T-cell (primary cell): ENCODE data around the gene MBD3L4. TPM values are rescaled to one million over a fixed set of nuclear protein-coding genes. Genes with fewer than 3 reads are reported as not detected.
A peak's percentile ranks its signal among the peaks of the same experiment; 100 is the strongest.
"Not testable (repeated sequence)": the region's sequence is repeated elsewhere in the genome, so short reads cannot be mapped to it uniquely, and the experiment has no call there.

ENCODE experiments used
- ATAC-seq, 4 experiments: fragments of 200-7000 bp in 3 of 4; fragments of 150-1000 bp in 1 of 4; cut with Tn5 transposase; replicated peaks in 1 of 4; 1 replicate in 3 of 4; 2 replicates in 1 of 4; pipeline ENCODE4 v1.10.0; 2021; ENCODE audit warnings: moderate library complexity in 3 of 4, mild to moderate bottlenecking in 2 of 4, moderate number of reproducible peaks in 1 of 4
- CTCF ChIA-PET, 2 donors: fragments of 300-600 bp; sonication (Branson Sonifier 250); formaldehyde crosslinking; loops; one replicate each; lab custom pipeline; 2022; ENCODE audit warnings: antibody characterized with exemption in 2 of 2; lab: Charles Lee
- POLR2A ChIA-PET, 2 donors: fragments of 300-600 bp; sonication (Branson Sonifier 250); formaldehyde crosslinking; loops; one replicate each; lab custom pipeline; 2022; ENCODE audit warnings: antibody characterized with exemption in 2 of 2; lab: Charles Lee
- DNase-seq, 35 experiments: peaks; one replicate each; pipeline versions ENCODE4 v3.0.0 to v3.0.0-alpha.2; 2013 to 2023
- H3K27ac ChIP-seq: one replicate; pipeline ENCODE4 v1.5.1; 2013; ENCODE audit warnings: low read length
- H3K27me3 ChIP-seq, 2 experiments: replicated peaks in 1 of 2; 1 replicate in 1 of 2; 2 replicates in 1 of 2; pipeline versions ENCODE4 v1.6.1 to v1.7.0; 2013; ENCODE audit warnings: low read length in 1 of 2, mixed read lengths in 1 of 2; ENCODE audit not compliant: control insufficient read depth in 2 of 2, insufficient read depth in 2 of 2; ENCODE audit errors: extremely low read depth in 1 of 2
- H3K36me3 ChIP-seq, 2 donors: 1 replicate in 1 of 2; 2 replicates in 1 of 2; pipeline versions ENCODE4 v1.6.1 to v1.7.0; 2013; ENCODE audit warnings: low read length in 1 of 2; ENCODE audit not compliant: control insufficient read depth in 2 of 2, insufficient read depth in 1 of 2; ENCODE audit errors: extremely low read depth in 1 of 2
- H3K4me1 ChIP-seq, 2 experiments: 1 replicate in 1 of 2; 2 replicates in 1 of 2; pipeline versions ENCODE4 v1.6.1 to v1.7.0; 2013; ENCODE audit warnings: low read length in 2 of 2, mixed read lengths in 1 of 2; ENCODE audit not compliant: insufficient read depth in 2 of 2, control insufficient read depth in 1 of 2; ENCODE audit errors: extremely low read depth in 1 of 2
- H3K4me3 ChIP-seq, 2 donors: 1 replicate in 1 of 2; 2 replicates in 1 of 2; pipeline versions ENCODE4 v1.5.1 to v1.7.0; 2013; ENCODE audit warnings: mild to moderate bottlenecking in 2 of 2, low read length in 1 of 2, moderate library complexity in 1 of 2; ENCODE audit not compliant: control insufficient read depth in 1 of 2; ENCODE audit errors: extremely low read depth in 1 of 2
- H3K9me3 ChIP-seq: 2 replicates; pipeline ENCODE4 v1.7.0; 2013
- H3K27ac Mint-ChIP-seq, 2 donors: one replicate each; pipeline ENCODE4 v1.8.0; 2020 to 2021; ENCODE audit warnings: mild to moderate bottlenecking in 2 of 2, mixed read lengths in 2 of 2
- H3K27me3 Mint-ChIP-seq, 2 donors: one replicate each; pipeline ENCODE4 v1.8.0; 2021 to 2022; ENCODE audit warnings: mixed read lengths in 2 of 2
- H3K36me3 Mint-ChIP-seq: one replicate; pipeline ENCODE4 v1.8.0; 2021; ENCODE audit warnings: mixed read lengths
- H3K4me1 Mint-ChIP-seq, 3 donors: one replicate each; pipeline ENCODE4 v1.8.0; 2020 to 2022; ENCODE audit warnings: mixed read lengths in 3 of 3, mild to moderate bottlenecking in 1 of 3
- H3K4me3 Mint-ChIP-seq, 3 donors: one replicate each; pipeline ENCODE4 v1.8.0; 2020 to 2022; ENCODE audit warnings: mild to moderate bottlenecking in 3 of 3, mixed read lengths in 3 of 3, moderate library complexity in 3 of 3
- H3K9me3 Mint-ChIP-seq, 3 donors: one replicate each; pipeline ENCODE4 v1.8.0; 2020 to 2022; ENCODE audit warnings: mixed read lengths in 3 of 3
- whole genome bisulfite sequencing: methylation state at CpG from one replicate; pipeline ENCODE4 v1.1.5; 2013; ENCODE audit warnings: missing lambda C conversion rate; ENCODE audit not compliant: insufficient coverage; 5-methylcytosine and 5-hydroxymethylcytosine counted together
- total RNA-seq, 35 experiments: library from RNA in 6 of 35; stranded (reverse) in 6 of 35; fragments of 120-200 nt in 1 of 35; gene quantifications; one replicate each; pipeline versions ENCODE4 v1.2.1 to v1.2.4 and lab custom pipeline; 2013 to 2026

MBD3L4 gene
- total RNA-seq, 5 donors from 2014 or later (not counting 1 experiment from before 2014, with no cell fraction given): not detected

- H3K27ac Mint-ChIP-seq, H3K27me3 ChIP-seq, H3K4me3 Mint-ChIP-seq, DNase-seq, H3K9me3 Mint-ChIP-seq, H3K27me3 Mint-ChIP-seq, H3K4me3 ChIP-seq, CTCF ChIA-PET, H3K36me3 Mint-ChIP-seq, ATAC-seq, H3K27ac ChIP-seq, H3K9me3 ChIP-seq: not testable (repeated sequence)
- peaks cover 5 to 25% (median 23%) of the 10 kb centered on the region in 3 donors for H3K4me1 Mint-ChIP-seq
- peaks cover 6 to 20% of the 10 kb centered on the region in 2 experiments for H3K4me1 ChIP-seq
- H3K36me3 ChIP-seq: peaks cover 0 to 12% of the 10 kb centered on the region in 2 donors
- WGBS: 95% methylated on average over 4 of the region's 13 CpGs
- POLR2A ChIA-PET: interaction anchor here in 1 of 2 donors (0.9 kb wide), 1 partner anchor 1529 kb away, joined by 3 read pairs; no protein-coding TSS in a partner anchor
Observed at GRCh38 chr19:7067122-7067521, 27.1 kb upstream of the MBD3L4 start.

DNA sequence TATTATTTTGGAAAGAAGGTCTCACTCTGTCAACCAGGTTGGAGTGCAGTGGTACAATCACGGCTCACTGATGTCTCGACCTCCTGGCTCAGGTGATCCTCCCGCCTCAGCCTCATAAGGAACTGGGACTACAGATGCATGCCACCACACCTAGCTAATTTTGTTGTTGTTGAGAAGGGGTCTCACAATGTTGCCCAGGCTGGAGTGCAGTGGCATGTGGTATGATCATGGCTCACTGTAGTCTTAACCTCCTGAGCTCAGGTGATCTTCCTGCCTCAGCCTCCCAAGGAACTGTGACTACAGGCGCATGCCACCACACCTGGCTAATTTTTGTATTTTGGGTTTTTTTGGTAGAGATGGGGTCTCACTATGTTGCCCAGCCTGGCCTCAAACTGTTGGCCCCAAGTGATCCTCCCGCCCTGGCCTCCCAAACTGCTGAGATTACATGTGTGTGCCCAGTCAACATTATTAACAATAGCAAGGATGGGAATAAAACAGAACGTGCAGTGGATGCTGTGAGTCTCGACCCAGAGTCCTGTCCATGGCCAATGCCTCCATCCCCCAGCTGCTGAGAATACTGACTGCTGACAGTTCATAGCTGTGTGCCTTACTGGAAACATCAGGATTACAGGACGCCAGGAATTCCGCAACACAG lies 23.9 kb upstream of the MBD3L4 start:
- ChIA-PET CTCF (interaction anchor here in 1 of 2 donors (0.6 kb wide), 1 partner anchor 857 kb away, joined by 3 read pairs; the partner anchor contains the start of gene SNAPC2), POLR2A (interaction anchor here in 1 of 2 donors (0.6 kb wide), 1 partner anchor 527 kb away, joined by 4 read pairs; no protein-coding TSS in a partner anchor)
- H3K27ac Mint-ChIP-seq: no peak overlapping the region
- Histone ChIP-seq H3K9me3 (no peaks in the 10 kb centered on the region), H3K27ac (no peak overlapping the region), H3K27me3 (no peaks in the 10 kb centered on the region), H3K4me3 (no peak overlapping the region), H3K4me1 (peaks cover 0 to 6% of the 10 kb centered on the region in 2 experiments), H3K36me3 (no peaks in the 10 kb centered on the region)
- DNase-seq (no peak), ATAC-seq (peak in 1 of 4 experiments; percentile 29)
- H3K4me1 Mint-ChIP-seq: peaks cover 0 to 2% (median 2%) of the 10 kb centered on the region in 3 donors
- no peaks in the 10 kb centered on the region for H3K36me3 Mint-ChIP-seq
- H3K27me3 Mint-ChIP-seq: no peaks in the 10 kb centered on the region
- WGBS: 95% methylated on average over 5 of the region's 9 CpGs
- no peaks in the 10 kb centered on the region for H3K9me3 Mint-ChIP-seq
- H3K4me3 Mint-ChIP-seq: no peak overlapping the region

DNA sequence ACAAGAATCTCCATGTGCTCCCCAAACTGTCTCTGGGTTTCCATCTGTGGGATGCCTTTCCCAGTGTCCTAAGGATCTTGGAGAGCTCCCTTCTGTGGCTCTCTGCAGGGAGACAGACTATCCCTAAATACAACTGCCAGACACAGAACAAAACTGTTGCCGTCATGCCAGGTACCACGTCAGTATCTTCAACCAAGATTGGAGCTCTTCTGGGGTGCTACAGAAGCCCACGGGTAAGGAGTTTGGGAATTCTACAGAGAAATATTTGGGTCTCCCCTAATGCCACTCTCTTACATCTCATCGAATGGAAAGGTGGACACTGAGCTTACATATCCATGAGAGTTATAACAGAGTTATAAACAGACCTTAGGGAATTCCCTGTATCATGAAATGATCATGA lies 23.4 kb upstream of the MBD3L4 start:
- no CpG with 5 or more reads among the region's 4 CpGs for WGBS
- no peaks in the 10 kb centered on the region for H3K27me3 Mint-ChIP-seq
- CTCF ChIA-PET: interaction anchor here in 1 of 2 donors (0.6 kb wide), 1 partner anchor 857 kb away, joined by 3 read pairs; the partner anchor contains the start of gene SNAPC2

GRCh38 chr19:7059977-7060376 lies 20.0 kb upstream of the MBD3L4 start:
- H3K27me3 ChIP-seq, DNase-seq, H3K9me3 Mint-ChIP-seq, H3K9me3 ChIP-seq, H3K36me3 Mint-ChIP-seq, H3K4me3 ChIP-seq, H3K4me3 Mint-ChIP-seq, H3K4me1 Mint-ChIP-seq, H3K27me3 Mint-ChIP-seq, H3K27ac Mint-ChIP-seq, H3K4me1 ChIP-seq, POLR2A ChIA-PET, H3K36me3 ChIP-seq, H3K27ac ChIP-seq, CTCF ChIA-PET: not testable (repeated sequence)
- ATAC-seq: peak in 3 of 4 experiments; percentile 27 to 53 (median 38)
- WGBS: no CpG with 5 or more reads among the region's 2 CpGs

More for the DNA sequence above, 23.4 kb upstream of the MBD3L4 start:
- Histone ChIP-seq H3K4me3 (no peak overlapping the region), H3K27ac (no peak overlapping the region), H3K9me3 (no peaks in the 10 kb centered on the region), H3K36me3 (no peaks in the 10 kb centered on the region), H3K4me1 (peaks cover 0 to under 1% of the 10 kb centered on the region in 2 experiments), H3K27me3 (no peaks in the 10 kb centered on the region)
- no peaks in the 10 kb centered on the region for H3K9me3 Mint-ChIP-seq
- no peaks in the 10 kb centered on the region for H3K4me1 Mint-ChIP-seq
- DNase-seq: no peak
- ATAC-seq: no peak
- H3K27ac Mint-ChIP-seq: no peak overlapping the region
- H3K4me3 Mint-ChIP-seq: no peak overlapping the region
- POLR2A ChIA-PET: interaction anchor here in 1 of 2 donors (0.6 kb wide), 1 partner anchor 527 kb away, joined by 4 read pairs; no protein-coding TSS in a partner anchor
- H3K36me3 Mint-ChIP-seq: no peaks in the 10 kb centered on the region

- DNase-seq, CTCF ChIA-PET, H3K4me1 Mint-ChIP-seq, H3K4me3 Mint-ChIP-seq, H3K4me1 ChIP-seq, H3K27me3 ChIP-seq, H3K9me3 ChIP-seq, H3K36me3 Mint-ChIP-seq, POLR2A ChIA-PET, H3K27me3 Mint-ChIP-seq, H3K27ac Mint-ChIP-seq, H3K27ac ChIP-seq, H3K4me3 ChIP-seq, H3K36me3 ChIP-seq, ATAC-seq, H3K9me3 Mint-ChIP-seq: not testable (repeated sequence)
- WGBS: no CpG with 5 or more reads among the region's 8 CpGs
Observed at GRCh38 chr19:7058576-7058975, 18.6 kb upstream of the MBD3L4 start, which contains the start of gene MBD3L3. Gene MBD3L3, minus strand, starts transcription at chr19:7058676. Its CDS starts 71 bp downstream, at chr19:7058605.

- H3K4me3 ChIP-seq, H3K9me3 ChIP-seq, POLR2A ChIA-PET, CTCF ChIA-PET, H3K9me3 Mint-ChIP-seq, H3K36me3 ChIP-seq, H3K4me1 ChIP-seq, ATAC-seq, H3K36me3 Mint-ChIP-seq, H3K27ac ChIP-seq, H3K27ac Mint-ChIP-seq, H3K4me1 Mint-ChIP-seq, H3K27me3 Mint-ChIP-seq, H3K27me3 ChIP-seq, DNase-seq, H3K4me3 Mint-ChIP-seq: not testable (repeated sequence)
- WGBS: no CpG with 5 or more reads among the region's 16 CpGs
Observed at GRCh38 chr19:7056371-7056770, 16.4 kb upstream of the MBD3L4 start.
